ENCODE data around the gene TNRC6A.
"Not testable (repeated sequence)": the region's sequence is repeated elsewhere in the genome, so short reads cannot be mapped to it uniquely, and the experiment has no call there.

The TNRC6A gene

DNA sequence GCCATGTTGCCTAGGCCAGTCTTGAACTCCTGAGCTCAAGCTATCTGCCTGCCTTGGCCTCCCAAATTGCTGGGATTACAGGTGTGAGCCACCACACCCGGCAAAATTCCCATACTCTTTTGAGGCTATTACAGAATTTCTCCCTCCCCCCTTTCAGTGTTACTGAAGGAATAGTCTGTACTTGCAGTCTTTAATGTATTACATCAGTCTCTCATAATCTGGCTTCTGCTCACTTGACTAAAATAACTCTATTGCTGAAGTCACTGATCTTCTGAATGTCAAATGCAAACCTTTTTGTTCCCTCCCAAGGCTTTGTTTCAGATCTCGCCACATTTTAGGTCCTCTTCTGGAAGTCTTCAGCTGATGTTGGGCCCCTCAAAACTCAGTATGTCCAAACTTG, 51.8 kb downstream of the TNRC6A start:
- DNase-seq (ENCODE audit: low read depth): no peak
- H3K9me3 ChIP-seq (ENCODE audit: control insufficient read depth, low read length): no peaks in the 10 kb centered on the region
- peaks cover 76% of the 10 kb centered on the region for H3K36me3 ChIP-seq (ENCODE audit: control insufficient read depth, insufficient read depth, low read length, severe bottlenecking)
- H3K27me3 ChIP-seq (replicated peaks; ENCODE audit: control insufficient read depth, insufficient read depth, low read length): no peaks in the 10 kb centered on the region
- H3K4me1 ChIP-seq (ENCODE audit: control insufficient read depth, insufficient read depth, low read length): peaks cover 26% of the 10 kb centered on the region
- H3K9ac ChIP-seq (ENCODE audit: low read length): no peak overlapping the region
- no peak overlapping the region for H3K4me3 ChIP-seq (ENCODE audit: low read length)

GRCh38 chr16:24784121-24784520, 54.7 kb downstream of the TNRC6A start:
- no peak overlapping the region for H3K9ac ChIP-seq (ENCODE audit: low read length)
- peaks cover 71% of the 10 kb centered on the region for H3K36me3 ChIP-seq (ENCODE audit: control insufficient read depth, insufficient read depth, low read length, severe bottlenecking)
- DNase-seq (ENCODE audit: low read depth): no peak
- H3K4me1 ChIP-seq (ENCODE audit: control insufficient read depth, insufficient read depth, low read length): peaks cover 6% of the 10 kb centered on the region
- H3K27me3 ChIP-seq (replicated peaks; ENCODE audit: control insufficient read depth, insufficient read depth, low read length): no peaks in the 10 kb centered on the region
- no peak overlapping the region for H3K4me3 ChIP-seq (ENCODE audit: low read length)
- H3K9me3 ChIP-seq (ENCODE audit: control insufficient read depth, low read length): no peaks in the 10 kb centered on the region

- Histone ChIP-seq H3K9me3 (ENCODE audit: control insufficient read depth, low read length) (no peaks in the 10 kb centered on the region), H3K4me1 (ENCODE audit: control insufficient read depth, insufficient read depth, low read length) (no peaks in the 10 kb centered on the region), H3K4me3 (ENCODE audit: low read length) (no peak overlapping the region), H3K36me3 (ENCODE audit: control insufficient read depth, insufficient read depth, low read length, severe bottlenecking) (peaks cover 73% of the 10 kb centered on the region), H3K27me3 (replicated peaks; ENCODE audit: control insufficient read depth, insufficient read depth, low read length) (no peaks in the 10 kb centered on the region), H3K9ac (ENCODE audit: low read length) (no peak overlapping the region)
- DNase-seq (ENCODE audit: low read depth): no peak
Observed at GRCh38 chr16:24789881-24790280, 60.4 kb downstream of the TNRC6A start.

DNA sequence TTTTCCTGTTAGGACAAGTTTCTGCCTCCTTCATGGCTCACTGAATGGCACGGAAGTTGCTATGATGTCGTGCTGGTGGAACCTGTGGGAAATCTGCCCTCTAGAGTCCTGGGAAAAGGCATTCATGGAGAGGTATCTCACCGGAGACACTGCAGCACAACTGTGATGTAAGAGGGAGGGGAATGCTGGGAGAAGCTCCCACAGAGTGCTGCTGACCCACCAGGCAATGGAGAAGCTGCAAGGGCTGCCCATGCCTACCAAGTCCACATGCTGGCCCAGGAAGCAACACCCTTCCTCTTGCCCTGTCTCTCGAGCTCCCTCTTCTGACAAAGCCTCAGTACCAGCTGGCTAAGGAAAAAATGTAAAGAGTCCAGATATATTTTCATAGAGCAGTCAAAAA, 71.1 kb downstream of the TNRC6A start:
- Histone ChIP-seq H3K9ac (ENCODE audit: low read length) (no peak overlapping the region), H3K36me3 (ENCODE audit: control insufficient read depth, insufficient read depth, low read length, severe bottlenecking) (peaks cover 97% of the 10 kb centered on the region), H3K9me3 (ENCODE audit: control insufficient read depth, low read length) (no peaks in the 10 kb centered on the region), H3K27me3 (replicated peaks; ENCODE audit: control insufficient read depth, insufficient read depth, low read length) (no peaks in the 10 kb centered on the region), H3K4me3 (ENCODE audit: low read length) (no peak overlapping the region), H3K4me1 (ENCODE audit: control insufficient read depth, insufficient read depth, low read length) (no peaks in the 10 kb centered on the region)
- no peak for DNase-seq (ENCODE audit: low read depth)

DNA sequence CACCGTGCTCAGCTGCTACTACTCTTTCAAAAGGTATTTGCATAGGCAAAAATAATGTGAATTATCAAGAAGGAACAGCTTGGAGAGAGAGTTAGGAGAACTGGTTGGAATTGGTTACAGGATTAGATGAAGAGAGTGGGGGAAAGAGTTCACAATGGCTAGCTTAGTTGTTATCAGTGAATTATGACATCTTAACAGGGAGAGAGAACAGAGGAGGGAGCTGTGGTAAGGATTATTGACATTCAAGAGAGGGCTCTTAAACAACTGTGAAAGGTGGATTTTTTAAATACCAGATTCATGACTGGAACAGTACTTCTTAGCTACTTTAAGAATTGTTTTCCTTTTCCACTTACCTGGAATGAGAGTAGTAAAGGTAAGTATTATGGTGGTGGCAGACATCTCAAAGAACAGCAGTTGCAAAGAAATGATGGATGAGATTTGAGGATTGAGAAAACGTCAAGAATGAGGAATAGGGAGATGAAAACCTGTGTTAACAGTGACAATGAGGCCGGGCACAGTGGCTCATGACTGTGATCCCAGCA, 72.4 kb downstream of the TNRC6A start:
- Histone ChIP-seq H3K4me3 (ENCODE audit: low read length) (no peak overlapping the region), H3K9me3 (ENCODE audit: control insufficient read depth, low read length) (no peaks in the 10 kb centered on the region), H3K9ac (ENCODE audit: low read length) (no peak overlapping the region), H3K4me1 (ENCODE audit: control insufficient read depth, insufficient read depth, low read length) (no peaks in the 10 kb centered on the region), H3K27me3 (replicated peaks; ENCODE audit: control insufficient read depth, insufficient read depth, low read length) (no peaks in the 10 kb centered on the region), H3K36me3 (ENCODE audit: control insufficient read depth, insufficient read depth, low read length, severe bottlenecking) (peaks cover 97% of the 10 kb centered on the region)
- DNase-seq (ENCODE audit: low read depth): no peak

DNA sequence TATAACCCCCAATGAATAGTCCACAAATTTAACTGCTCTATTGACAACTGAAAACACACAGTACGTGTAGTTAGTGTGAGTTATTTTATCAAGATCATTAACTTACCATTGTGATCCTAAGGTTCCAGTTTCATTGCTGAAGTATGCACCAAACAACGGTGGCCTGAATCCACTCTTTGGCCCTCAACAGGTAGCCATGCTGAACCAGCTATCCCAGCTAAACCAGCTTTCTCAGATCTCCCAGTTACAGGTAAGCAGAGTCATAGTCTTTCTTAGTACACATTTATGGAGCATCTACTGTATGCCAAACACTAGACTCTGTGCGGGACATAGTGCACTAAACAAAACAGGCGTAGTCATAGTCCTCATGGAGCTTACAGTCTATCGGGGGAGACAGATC, 76.0 kb downstream of the TNRC6A start:
- H3K36me3 ChIP-seq (ENCODE audit: control insufficient read depth, insufficient read depth, low read length, severe bottlenecking): peaks cover 97% of the 10 kb centered on the region
- H3K27me3 ChIP-seq (replicated peaks; ENCODE audit: control insufficient read depth, insufficient read depth, low read length): no peaks in the 10 kb centered on the region
- H3K4me1 ChIP-seq (ENCODE audit: control insufficient read depth, insufficient read depth, low read length): peaks cover 6% of the 10 kb centered on the region
- no peak overlapping the region for H3K9ac ChIP-seq (ENCODE audit: low read length)
- no peak for DNase-seq (ENCODE audit: low read depth)
- no peak overlapping the region for H3K4me3 ChIP-seq (ENCODE audit: low read length)
- no peaks in the 10 kb centered on the region for H3K9me3 ChIP-seq (ENCODE audit: control insufficient read depth, low read length)

DNA sequence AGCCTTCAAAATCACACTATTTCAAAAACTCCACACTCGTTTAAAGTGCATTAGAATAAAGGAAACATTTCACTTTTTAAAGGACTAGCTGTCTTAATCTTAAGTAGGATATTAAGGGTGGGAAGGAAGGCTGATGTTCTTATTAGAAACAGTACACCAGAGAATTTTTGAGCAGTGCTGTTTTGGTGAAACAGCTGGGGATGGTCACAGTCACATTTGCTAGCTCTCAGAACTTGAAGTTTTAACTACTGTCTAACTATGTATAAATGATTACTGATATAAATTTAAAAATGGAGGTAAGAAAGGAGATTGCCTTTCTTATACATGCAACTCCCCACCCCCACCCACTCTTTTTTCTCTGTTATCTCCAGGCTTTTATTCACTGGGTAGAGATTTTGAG, 77.8 kb downstream of the TNRC6A start:
- H3K27me3 ChIP-seq (replicated peaks; ENCODE audit: control insufficient read depth, insufficient read depth, low read length): no peaks in the 10 kb centered on the region

DNA sequence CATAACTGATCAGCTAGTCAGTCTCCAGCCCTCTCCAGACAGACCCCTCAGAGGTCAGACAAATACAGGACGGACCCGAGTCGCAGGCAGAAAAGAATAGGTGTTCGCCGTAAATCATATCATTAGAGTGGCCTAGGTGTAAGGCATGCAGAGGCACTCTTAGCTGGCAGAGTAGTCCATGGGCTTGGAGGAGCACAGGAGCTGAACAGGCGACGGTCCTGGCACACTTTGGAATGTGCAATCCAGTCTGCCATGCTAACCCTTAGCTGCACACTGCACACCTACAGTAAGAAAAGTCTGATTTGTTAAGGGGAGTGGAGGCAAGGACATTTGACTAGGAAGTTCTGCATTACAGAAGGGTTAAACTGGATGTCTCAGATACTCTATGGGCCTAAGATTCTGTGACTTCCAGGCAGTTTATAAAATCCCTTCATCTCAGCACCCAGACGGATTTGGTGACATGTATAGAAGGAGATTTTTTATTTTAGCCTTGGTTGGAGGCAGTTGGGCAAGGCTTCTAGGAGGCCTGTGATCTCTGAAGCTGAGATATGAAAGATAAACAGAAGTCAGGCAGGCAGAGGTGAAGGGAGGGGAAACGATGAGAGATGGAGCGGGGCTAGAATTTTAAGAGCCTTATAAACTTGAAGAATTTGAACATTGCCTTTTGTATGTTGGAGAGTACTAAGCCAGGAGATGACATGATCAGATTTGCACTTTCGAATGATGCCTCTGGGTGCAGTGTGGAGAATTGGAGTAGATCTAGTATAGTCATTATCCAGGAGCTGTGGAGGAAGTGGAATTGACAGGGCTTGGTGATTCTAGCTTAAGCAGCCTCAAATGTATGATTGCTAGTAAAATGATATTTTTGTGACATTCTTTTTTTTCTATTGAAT, 81.7 kb downstream of the TNRC6A start:
- Histone ChIP-seq H3K4me3 (ENCODE audit: low read length) (no peak overlapping the region), H3K9ac (ENCODE audit: low read length) (no peak overlapping the region), H3K36me3 (ENCODE audit: control insufficient read depth, insufficient read depth, low read length, severe bottlenecking) (peaks cover 98% of the 10 kb centered on the region), H3K27me3 (replicated peaks; ENCODE audit: control insufficient read depth, insufficient read depth, low read length) (no peaks in the 10 kb centered on the region), H3K9me3 (ENCODE audit: control insufficient read depth, low read length) (no peaks in the 10 kb centered on the region), H3K4me1 (ENCODE audit: control insufficient read depth, insufficient read depth, low read length) (peaks cover 6% of the 10 kb centered on the region)
- no peak for DNase-seq (ENCODE audit: low read depth)

More for the DNA sequence above, 77.8 kb downstream of the TNRC6A start:
- Histone ChIP-seq H3K4me3 (ENCODE audit: low read length) (no peak overlapping the region), H3K9me3 (ENCODE audit: control insufficient read depth, low read length) (no peaks in the 10 kb centered on the region), H3K9ac (ENCODE audit: low read length) (no peak overlapping the region), H3K36me3 (ENCODE audit: control insufficient read depth, insufficient read depth, low read length, severe bottlenecking) (peaks cover 97% of the 10 kb centered on the region), H3K4me1 (ENCODE audit: control insufficient read depth, insufficient read depth, low read length) (peaks cover 6% of the 10 kb centered on the region)
- no peak for DNase-seq (ENCODE audit: low read depth)

- H3K4me3 ChIP-seq (ENCODE audit: low read length); H3K4me1 ChIP-seq (ENCODE audit: control insufficient read depth, insufficient read depth, low read length); H3K9ac ChIP-seq (ENCODE audit: low read length); DNase-seq (ENCODE audit: low read depth); H3K9me3 ChIP-seq (ENCODE audit: control insufficient read depth, low read length); H3K27me3 ChIP-seq (replicated peaks; ENCODE audit: control insufficient read depth, insufficient read depth, low read length): not testable (repeated sequence)
- H3K36me3 ChIP-seq (ENCODE audit: control insufficient read depth, insufficient read depth, low read length, severe bottlenecking): peaks cover 98% of the 10 kb centered on the region
Observed at GRCh38 chr16:24812813-24813212, 83.4 kb downstream of the TNRC6A start.

DNA sequence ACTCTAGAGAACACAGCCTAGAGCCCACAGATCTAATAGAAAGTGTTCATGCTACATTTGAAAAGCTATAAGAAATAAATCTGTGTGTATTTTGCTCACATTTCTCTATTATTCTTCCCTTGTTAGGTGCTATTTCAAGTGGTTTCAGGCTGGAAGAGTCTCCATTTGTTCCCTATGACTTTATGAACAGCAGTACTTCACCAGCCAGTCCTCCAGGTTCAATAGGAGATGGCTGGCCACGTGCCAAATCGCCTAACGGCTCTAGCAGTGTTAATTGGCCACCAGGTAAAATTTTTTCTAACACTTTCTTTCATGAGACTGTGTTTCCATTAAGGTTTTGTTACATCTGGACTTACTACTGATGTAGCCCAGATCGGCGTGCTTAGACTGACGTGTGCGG, 85.6 kb downstream of the TNRC6A start:
- no peak for DNase-seq (ENCODE audit: low read depth)
- Histone ChIP-seq H3K9me3 (ENCODE audit: control insufficient read depth, low read length) (no peaks in the 10 kb centered on the region), H3K4me1 (ENCODE audit: control insufficient read depth, insufficient read depth, low read length) (peaks cover 13% of the 10 kb centered on the region), H3K4me3 (ENCODE audit: low read length) (no peak overlapping the region), H3K27me3 (replicated peaks; ENCODE audit: control insufficient read depth, insufficient read depth, low read length) (no peaks in the 10 kb centered on the region), H3K36me3 (ENCODE audit: control insufficient read depth, insufficient read depth, low read length, severe bottlenecking) (peaks cover 94% of the 10 kb centered on the region), H3K9ac (ENCODE audit: low read length) (no peak overlapping the region)

- Histone ChIP-seq H3K4me1 (ENCODE audit: control insufficient read depth, insufficient read depth, low read length) (peaks cover 23% of the 10 kb centered on the region), H3K36me3 (ENCODE audit: control insufficient read depth, insufficient read depth, low read length, severe bottlenecking) (peaks cover 94% of the 10 kb centered on the region), H3K9me3 (ENCODE audit: control insufficient read depth, low read length) (no peaks in the 10 kb centered on the region), H3K9ac (ENCODE audit: low read length) (no peak overlapping the region), H3K27me3 (replicated peaks; ENCODE audit: control insufficient read depth, insufficient read depth, low read length) (no peaks in the 10 kb centered on the region), H3K4me3 (ENCODE audit: low read length) (no peak overlapping the region)
- DNase-seq (ENCODE audit: low read depth): no peak
Observed at GRCh38 chr16:24816688-24817087, 87.2 kb downstream of the TNRC6A start.
